ENCODE data around the gene SLC6A5.

SLC6A5 gene

DNA sequence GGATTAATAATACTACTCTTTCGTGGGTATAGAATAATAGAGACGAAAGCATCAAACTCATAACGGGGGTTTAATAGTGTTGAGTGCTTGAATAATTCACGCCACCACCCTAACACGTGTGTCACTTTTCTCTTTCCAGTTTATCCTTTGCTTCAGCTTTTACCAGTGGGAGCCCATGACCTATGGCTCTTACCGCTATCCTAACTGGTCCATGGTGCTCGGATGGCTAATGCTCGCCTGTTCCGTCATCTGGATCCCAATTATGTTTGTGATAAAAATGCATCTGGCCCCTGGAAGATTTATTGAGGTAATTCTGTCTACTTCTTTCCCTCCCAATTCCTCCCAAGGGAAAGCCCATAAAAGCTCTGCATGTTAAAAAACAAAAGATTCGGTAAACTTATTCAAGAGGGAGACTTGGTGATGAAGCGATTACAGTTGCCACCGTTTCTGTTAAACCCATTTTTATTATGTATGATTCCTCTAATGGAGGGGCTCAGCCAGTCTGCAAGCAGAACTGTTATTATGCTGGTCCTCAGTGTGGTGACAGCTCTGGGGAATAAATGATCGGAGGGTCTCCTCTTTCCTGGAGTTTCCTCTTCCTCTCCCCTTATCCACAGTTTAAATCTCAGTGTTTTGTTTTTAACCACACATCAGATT is 52.9 kb downstream of the SLC6A5 start:
- 0 out of 2 replicates have a peak, but pooled peaks cover 2% of the 10 kb centered on the region for H3K27me3 ChIP-seq (ENCODE audit: control insufficient read depth, low read length)
- no peaks in the 10 kb centered on the region for H3F3A ChIP-seq (ENCODE audit: control insufficient read depth, insufficient read depth)
- H3K4me3 ChIP-seq (ENCODE audit: low read length): no peak overlapping the region
- TF ChIP-seq EZH2phosphoT487 (IDR thresholded peaks at IDR 0.05; ENCODE audit: borderline replicate concordance, low read length) (no peak), CTCF (IDR thresholded peaks at IDR 0.05; ENCODE audit: low read depth, low read length, poor library complexity, severe bottlenecking) (no peak)
- H3K27ac ChIP-seq (ENCODE audit: low read depth, low read length): no peak overlapping the region
- no peaks in the 10 kb centered on the region for H3K4me1 ChIP-seq (ENCODE audit: control insufficient read depth, low read length)
- no peaks in the 10 kb centered on the region for H3K9me2 ChIP-seq (replicated peaks; ENCODE audit: control insufficient read depth, low read length)
- no peaks in the 10 kb centered on the region for H3K36me3 ChIP-seq (ENCODE audit: control insufficient read depth, low read length)
- H3K79me2 ChIP-seq (ENCODE audit: control insufficient read depth, low read length): no peaks in the 10 kb centered on the region
- H4K20me1 ChIP-seq (ENCODE audit: control insufficient read depth, insufficient read depth, low read depth, low read length): no peaks in the 10 kb centered on the region
- no peaks in the 10 kb centered on the region for H3K9me3 ChIP-seq (ENCODE audit: control insufficient read depth, insufficient read depth, low read length)
- H3K4me2 ChIP-seq (ENCODE audit: low read length): no peak overlapping the region

GRCh38 chr11:20654038-20654437 is 54.6 kb downstream of the SLC6A5 start:
- H3K27me3 ChIP-seq (ENCODE audit: control insufficient read depth, low read length): 0 out of 2 replicates have a peak, but pooled peaks cover 2% of the 10 kb centered on the region
- no peaks in the 10 kb centered on the region for H3K79me2 ChIP-seq (ENCODE audit: control insufficient read depth, low read length)
- TF ChIP-seq EZH2phosphoT487 (IDR thresholded peaks at IDR 0.05; ENCODE audit: borderline replicate concordance, low read length): no peak
- H3K4me2 ChIP-seq (ENCODE audit: low read length): no peak overlapping the region
- no peaks in the 10 kb centered on the region for H3K36me3 ChIP-seq (ENCODE audit: control insufficient read depth, low read length)
- no peaks in the 10 kb centered on the region for H3K9me3 ChIP-seq (ENCODE audit: control insufficient read depth, insufficient read depth, low read length)
- H3K4me1 ChIP-seq (ENCODE audit: control insufficient read depth, low read length): no peaks in the 10 kb centered on the region
- no peak overlapping the region for H3K4me3 ChIP-seq (ENCODE audit: low read length)
- no peaks in the 10 kb centered on the region for H4K20me1 ChIP-seq (ENCODE audit: control insufficient read depth, insufficient read depth, low read depth, low read length)
- H3F3A ChIP-seq (ENCODE audit: control insufficient read depth, insufficient read depth): no peaks in the 10 kb centered on the region
- H3K27ac ChIP-seq (ENCODE audit: low read depth, low read length): no peak overlapping the region
- no peaks in the 10 kb centered on the region for H3K9me2 ChIP-seq (replicated peaks; ENCODE audit: control insufficient read depth, low read length)

- 0 out of 2 replicates have a peak, but pooled peaks cover 2% of the 10 kb centered on the region for H3K27me3 ChIP-seq (ENCODE audit: control insufficient read depth, low read length)
These were observed 57.5 kb downstream of the SLC6A5 start for GRCh38 chr11:20656901-20657300.

More at GRCh38 chr11:20656901-20657300, 57.5 kb downstream of the SLC6A5 start:
- no peaks in the 10 kb centered on the region for H3K79me2 ChIP-seq (ENCODE audit: control insufficient read depth, low read length)
- H3K4me1 ChIP-seq (ENCODE audit: control insufficient read depth, low read length): no peaks in the 10 kb centered on the region
- H3K9me3 ChIP-seq (ENCODE audit: control insufficient read depth, insufficient read depth, low read length): no peaks in the 10 kb centered on the region
- H3K4me2 ChIP-seq (ENCODE audit: low read length): no peak overlapping the region
- no peak overlapping the region for H3K4me3 ChIP-seq (ENCODE audit: low read length)
- no peaks in the 10 kb centered on the region for H3F3A ChIP-seq (ENCODE audit: control insufficient read depth, insufficient read depth)
- no peak overlapping the region for H3K27ac ChIP-seq (ENCODE audit: low read depth, low read length)
- H3K36me3 ChIP-seq (ENCODE audit: control insufficient read depth, low read length): no peaks in the 10 kb centered on the region
- no peaks in the 10 kb centered on the region for H3K9me2 ChIP-seq (replicated peaks; ENCODE audit: control insufficient read depth, low read length)
- no peaks in the 10 kb centered on the region for H4K20me1 ChIP-seq (ENCODE audit: control insufficient read depth, insufficient read depth, low read depth, low read length)
- TF ChIP-seq CTCF (IDR thresholded peaks at IDR 0.05; ENCODE audit: low read depth, low read length, poor library complexity, severe bottlenecking) (no peak), EZH2phosphoT487 (IDR thresholded peaks at IDR 0.05; ENCODE audit: borderline replicate concordance, low read length) (no peak)
